Measurements from ENCODE around the gene HDLBP.

The HDLBP gene

GRCh38 chr2:241254904-241255351, 60.5 kb downstream of the HDLBP start:
- no peak for DNase-seq (ENCODE audit: low read depth in 2 of 2, low spot score in 1 of 2)

- DNase-seq (ENCODE audit: low read depth in 2 of 2, low spot score in 1 of 2): no peak
These were observed 62.5 kb downstream of the HDLBP start for GRCh38 chr2:241252778-241253475.

- DNase-seq (ENCODE audit: low read depth in 2 of 2, low spot score in 1 of 2): no peak
These were observed 65.8 kb downstream of the HDLBP start for GRCh38 chr2:241249654-241250053.

GRCh38 chr2:241248897-241249296, 66.6 kb downstream of the HDLBP start:
- DNase-seq (ENCODE audit: low read depth in 2 of 2, low spot score in 1 of 2): no peak

GRCh38 chr2:241248289-241248688, 67.2 kb downstream of the HDLBP start:
- no peak for DNase-seq (ENCODE audit: low read depth in 2 of 2, low spot score in 1 of 2)

GRCh38 chr2:241244368-241244767, 71.1 kb downstream of the HDLBP start:
- no peak for DNase-seq (ENCODE audit: low read depth in 2 of 2, low spot score in 1 of 2)

- DNase-seq (ENCODE audit: low read depth in 2 of 2, low spot score in 1 of 2): no peak
These were observed 73.2 kb downstream of the HDLBP start for GRCh38 chr2:241242306-241242705.

- no peak for DNase-seq (ENCODE audit: low read depth in 2 of 2, low spot score in 1 of 2)
These were observed 73.8 kb downstream of the HDLBP start for GRCh38 chr2:241241669-241242068.

- DNase-seq (ENCODE audit: low read depth in 2 of 2, low spot score in 1 of 2): no peak
These were observed 75.0 kb downstream of the HDLBP start for GRCh38 chr2:241240320-241241004.

GRCh38 chr2:241239552-241240202, 75.8 kb downstream of the HDLBP start:
- no peak for DNase-seq (ENCODE audit: low read depth in 2 of 2, low spot score in 1 of 2)

GRCh38 chr2:241238693-241239198, 76.7 kb downstream of the HDLBP start:
- DNase-seq (ENCODE audit: low read depth in 2 of 2, low spot score in 1 of 2): no peak

GRCh38 chr2:241237949-241238371, 77.5 kb downstream of the HDLBP start:
- no peak for DNase-seq (ENCODE audit: low read depth in 2 of 2, low spot score in 1 of 2)

- no peak for DNase-seq (ENCODE audit: low read depth in 2 of 2, low spot score in 1 of 2)
These were observed 78.4 kb downstream of the HDLBP start for GRCh38 chr2:241237047-241237446.

GRCh38 chr2:241235859-241236593, 79.4 kb downstream of the HDLBP start:
- no peak for DNase-seq (ENCODE audit: low read depth in 2 of 2, low spot score in 1 of 2)

GRCh38 chr2:241234962-241235740, 80.3 kb downstream of the HDLBP start:
- DNase-seq (ENCODE audit: low read depth in 2 of 2, low spot score in 1 of 2): no peak

GRCh38 chr2:241234066-241234790, 81.2 kb downstream of the HDLBP start:
- DNase-seq (ENCODE audit: low read depth in 2 of 2, low spot score in 1 of 2): no peak

GRCh38 chr2:241232736-241233575, 82.5 kb downstream of the HDLBP start:
- DNase-seq (ENCODE audit: low read depth in 2 of 2, low spot score in 1 of 2): no peak

GRCh38 chr2:241230435-241230834, 85.0 kb downstream of the HDLBP start:
- no peak for DNase-seq (ENCODE audit: low read depth in 2 of 2, low spot score in 1 of 2)

All from stimulated activated CD8-positive, alpha-beta memory T cell treated with anti-CD3 and anti-CD28 coated beads, Interleukin-4, amount 100 ng/mL, for 4 hours (primary cell).